Parathyroid adenoma (tissue), 2 donors: ENCODE results near the gene INTS3.

ENCODE experiments used
- H2AFZ ChIP-seq: fragments of 300-600 bp; sonication (generic); one replicate; pipeline ENCODE4 v1.7.0; 2017; ENCODE audit warnings: antibody characterized with exemption, mild to moderate bottlenecking
- H3K27ac ChIP-seq: fragments of 300-600 bp; sonication (generic); one replicate; pipeline ENCODE4 v1.7.0; 2017
- H3K27me3 ChIP-seq: fragments of 300-600 bp; sonication (generic); one replicate; pipeline ENCODE4 v1.7.0; 2017; ENCODE audit warnings: low read length; ENCODE audit not compliant: control insufficient read depth, insufficient read depth
- H3K36me3 ChIP-seq: fragments of 300-600 bp; sonication (generic); one replicate; pipeline ENCODE4 v1.7.0; 2017; ENCODE audit warnings: low read length; ENCODE audit not compliant: control insufficient read depth, insufficient read depth
- H3K4me1 ChIP-seq: fragments of 300-600 bp; sonication (generic); one replicate; pipeline ENCODE4 v1.7.0; 2017; ENCODE audit warnings: control low read depth
- H3K4me2 ChIP-seq: fragments of 300-600 bp; sonication (generic); one replicate; pipeline ENCODE4 v1.7.0; 2017; ENCODE audit warnings: low read length
- H3K4me3 ChIP-seq: fragments of 300-600 bp; sonication (generic); one replicate; pipeline ENCODE4 v1.7.0; 2017; ENCODE audit warnings: low read depth, low read length
- H3K79me2 ChIP-seq: fragments of 300-600 bp; sonication (generic); one replicate; pipeline ENCODE4 v1.7.0; 2017; ENCODE audit warnings: control low read depth
- H3K9ac ChIP-seq: fragments of 300-600 bp; sonication (generic); one replicate; pipeline ENCODE4 v1.7.0; 2017; ENCODE audit warnings: mild to moderate bottlenecking
- H3K9me3 ChIP-seq: fragments of 300-600 bp; sonication (generic); one replicate; pipeline ENCODE4 v1.7.0; 2017; ENCODE audit warnings: low read length; ENCODE audit not compliant: control insufficient read depth
- TF ChIP-seq, protein P1 (sequence below): fragments of 300-600 bp; sonication (generic); IDR thresholded peaks from one replicate; pipeline ENCODE4 v1.7.0; 2017; ENCODE audit warnings: antibody characterized with exemption, mild to moderate bottlenecking
- donor health status: primary hyperparathyroidism.

The INTS3 gene

GRCh38 chr1:153770797-153771196 lies 42.9 kb downstream of the INTS3 start:
- TF ChIP-seq, protein P1, sequence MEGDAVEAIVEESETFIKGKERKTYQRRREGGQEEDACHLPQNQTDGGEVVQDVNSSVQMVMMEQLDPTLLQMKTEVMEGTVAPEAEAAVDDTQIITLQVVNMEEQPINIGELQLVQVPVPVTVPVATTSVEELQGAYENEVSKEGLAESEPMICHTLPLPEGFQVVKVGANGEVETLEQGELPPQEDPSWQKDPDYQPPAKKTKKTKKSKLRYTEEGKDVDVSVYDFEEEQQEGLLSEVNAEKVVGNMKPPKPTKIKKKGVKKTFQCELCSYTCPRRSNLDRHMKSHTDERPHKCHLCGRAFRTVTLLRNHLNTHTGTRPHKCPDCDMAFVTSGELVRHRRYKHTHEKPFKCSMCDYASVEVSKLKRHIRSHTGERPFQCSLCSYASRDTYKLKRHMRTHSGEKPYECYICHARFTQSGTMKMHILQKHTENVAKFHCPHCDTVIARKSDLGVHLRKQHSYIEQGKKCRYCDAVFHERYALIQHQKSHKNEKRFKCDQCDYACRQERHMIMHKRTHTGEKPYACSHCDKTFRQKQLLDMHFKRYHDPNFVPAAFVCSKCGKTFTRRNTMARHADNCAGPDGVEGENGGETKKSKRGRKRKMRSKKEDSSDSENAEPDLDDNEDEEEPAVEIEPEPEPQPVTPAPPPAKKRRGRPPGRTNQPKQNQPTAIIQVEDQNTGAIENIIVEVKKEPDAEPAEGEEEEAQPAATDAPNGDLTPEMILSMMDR: no peak
- Histone ChIP-seq H2AFZ (no peak overlapping the region), H3K27me3 (no peaks in the 10 kb centered on the region), H3K9me3 (no peaks in the 10 kb centered on the region), H3K27ac (peak overlapping the region; percentile 80), H3K4me1 (peaks cover 8% of the 10 kb centered on the region), H3K36me3 (no peaks in the 10 kb centered on the region), H3K4me3 (no peak overlapping the region), H3K4me2 (no peak overlapping the region), H3K79me2 (no peaks in the 10 kb centered on the region), H3K9ac (no peak overlapping the region)

- no peaks in the 10 kb centered on the region for H3K9me3 ChIP-seq
- no peak overlapping the region for H3K4me3 ChIP-seq
- no peaks in the 10 kb centered on the region for H3K36me3 ChIP-seq
- H3K4me1 ChIP-seq: peaks cover 8% of the 10 kb centered on the region
- peak overlapping the region; percentile 80 for H3K27ac ChIP-seq
- TF ChIP-seq, protein P1: no peak
- H3K27me3 ChIP-seq: no peaks in the 10 kb centered on the region
- H3K9ac ChIP-seq: no peak overlapping the region
- no peak overlapping the region for H3K4me2 ChIP-seq
- no peak overlapping the region for H2AFZ ChIP-seq
- H3K79me2 ChIP-seq: no peaks in the 10 kb centered on the region
Observed at GRCh38 chr1:153771261-153771660, 43.4 kb downstream of the INTS3 start.

DNA sequence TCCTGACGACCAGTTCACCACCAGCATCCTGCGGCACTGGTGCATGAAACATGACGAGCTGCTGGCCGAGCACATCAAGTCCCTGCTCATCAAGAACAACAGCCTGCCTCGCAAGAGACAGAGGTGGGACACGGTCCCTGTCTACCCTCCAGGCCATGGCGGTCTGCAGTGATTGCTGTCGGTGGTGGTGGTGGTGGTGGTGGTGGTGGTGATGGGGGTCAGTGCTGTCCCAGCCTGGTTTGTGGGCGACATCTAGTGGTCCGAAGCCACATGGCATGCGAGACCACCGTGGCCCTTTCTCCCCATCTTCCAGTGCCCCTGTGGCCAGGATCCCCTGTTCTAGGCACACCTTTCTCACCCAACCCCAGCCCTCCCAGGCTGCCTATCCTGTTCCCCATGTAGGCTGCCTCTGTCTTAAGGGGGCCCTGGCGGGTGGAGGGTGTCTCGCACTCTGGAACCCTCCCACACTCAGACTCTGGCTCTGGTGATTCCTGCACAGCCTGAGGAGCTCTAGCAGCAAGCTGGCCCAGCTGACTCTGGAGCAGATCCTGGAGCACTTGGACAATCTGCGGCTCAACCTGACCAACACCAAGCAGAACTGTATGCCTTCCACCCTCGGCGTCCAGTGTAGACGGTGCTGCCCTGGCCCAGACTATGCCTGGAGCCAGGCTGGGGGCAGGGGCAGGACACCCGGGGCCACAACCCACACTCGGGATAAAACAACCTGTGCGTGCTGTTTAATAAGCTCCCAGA lies 44.2 kb downstream of the INTS3 start:
- Histone ChIP-seq H3K27me3 (no peaks in the 10 kb centered on the region), H3K4me1 (peaks cover 15% of the 10 kb centered on the region), H3K36me3 (no peaks in the 10 kb centered on the region), H3K4me3 (no peak overlapping the region), H3K9me3 (no peaks in the 10 kb centered on the region), H3K4me2 (no peak overlapping the region), H3K9ac (no peak overlapping the region), H3K27ac (peak overlapping the region; percentile 80), H2AFZ (no peak overlapping the region), H3K79me2 (no peaks in the 10 kb centered on the region)
- TF ChIP-seq, protein P1: no peak

DNA sequence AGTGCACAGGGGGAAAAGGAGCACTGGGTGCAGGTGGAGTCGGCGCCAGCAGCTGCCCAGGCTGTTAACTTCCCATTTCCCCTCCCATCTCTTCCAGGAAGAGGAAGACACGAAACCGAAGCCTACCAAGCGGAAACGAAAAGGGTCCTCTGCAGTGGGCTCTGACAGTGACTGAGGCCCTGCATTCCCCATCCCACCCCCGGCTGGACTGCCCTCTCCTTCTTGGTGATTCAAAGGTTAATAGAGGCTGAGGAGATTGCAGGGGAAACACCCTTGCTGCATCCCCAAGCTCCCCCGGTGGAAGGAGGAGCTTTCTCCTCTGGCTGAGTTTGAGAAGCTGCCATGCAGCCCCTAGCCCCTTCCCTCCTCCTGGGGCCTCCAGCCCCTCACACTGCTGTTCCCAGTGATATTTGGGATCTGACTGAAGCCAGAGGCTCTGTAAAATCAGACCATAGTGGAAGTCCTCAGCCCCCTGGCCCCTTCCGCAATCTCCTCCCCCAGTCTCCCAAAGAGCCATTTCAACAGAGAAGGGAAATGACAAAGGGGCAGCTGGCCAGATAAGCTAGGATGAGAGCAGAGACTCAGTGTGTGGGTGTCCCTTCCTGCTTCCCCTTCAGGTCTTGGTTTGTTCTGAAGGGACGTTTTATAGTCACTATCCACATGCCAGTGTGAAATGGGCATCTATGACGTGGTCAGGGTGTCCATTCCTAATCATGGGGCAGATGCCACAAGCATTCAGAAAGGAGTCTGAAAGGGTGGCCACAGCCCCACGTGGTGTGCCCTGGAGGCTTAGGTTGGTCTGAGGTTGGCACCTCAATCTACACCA lies 45.5 kb downstream of the INTS3 start:
- Histone ChIP-seq H3K9ac (no peak overlapping the region), H3K36me3 (no peaks in the 10 kb centered on the region)

More for the DNA sequence above, 45.5 kb downstream of the INTS3 start:
- TF ChIP-seq, protein P1: no peak
- Histone ChIP-seq H2AFZ (no peak overlapping the region), H3K4me2 (no peak overlapping the region), H3K4me1 (peaks cover 25% of the 10 kb centered on the region), H3K27me3 (no peaks in the 10 kb centered on the region), H3K79me2 (no peaks in the 10 kb centered on the region), H3K4me3 (no peak overlapping the region), H3K27ac (peak overlapping the region; percentile 51), H3K9me3 (no peaks in the 10 kb centered on the region)
